Measurements from ENCODE around the gene CC2D2A. TPM values are rescaled to one million over a fixed set of nuclear protein-coding genes. Genes with fewer than 3 reads are reported as not detected.

Gene CC2D2A
- total RNA-seq, 1 experiment from 2014 or later: 11.8 TPM

DNA sequence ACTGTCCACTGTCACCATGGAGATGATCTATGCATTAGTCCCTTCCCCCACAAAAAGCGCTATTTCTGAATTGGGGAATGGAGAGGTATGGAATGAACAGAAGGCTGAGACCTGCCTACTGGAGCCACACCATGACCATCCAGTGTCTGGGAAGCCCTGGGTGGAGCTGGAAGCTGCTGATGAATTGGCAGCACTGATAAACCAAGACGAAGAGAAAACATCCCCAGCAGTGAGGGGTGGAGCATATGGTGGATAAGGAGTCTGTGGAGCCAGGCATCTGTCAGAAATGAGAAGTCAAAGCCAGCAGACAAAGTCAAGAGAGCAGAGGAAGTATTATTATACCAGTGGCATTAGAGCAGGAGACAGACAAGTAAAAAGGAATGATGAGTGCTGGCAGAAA, 13.2 kb downstream of the CC2D2A start:
- Mint-ChIP-seq H3K4me1 (ENCODE audit: low read depth, unreplicated experiment) (no peaks in the 10 kb centered on the region), H3K27ac (ENCODE audit: unreplicated experiment) (no peak overlapping the region), H3K36me3 (ENCODE audit: insufficient read depth, unreplicated experiment) (peaks cover 14% of the 10 kb centered on the region), H3K27me3 (ENCODE audit: unreplicated experiment) (no peaks in the 10 kb centered on the region), H3K9me3 (ENCODE audit: low read depth, unreplicated experiment) (peaks cover 4% of the 10 kb centered on the region), H3K4me3 (ENCODE audit: low read depth, unreplicated experiment) (no peak overlapping the region)
- no peak for DNase-seq
- TF ChIP-seq, protein P1, sequence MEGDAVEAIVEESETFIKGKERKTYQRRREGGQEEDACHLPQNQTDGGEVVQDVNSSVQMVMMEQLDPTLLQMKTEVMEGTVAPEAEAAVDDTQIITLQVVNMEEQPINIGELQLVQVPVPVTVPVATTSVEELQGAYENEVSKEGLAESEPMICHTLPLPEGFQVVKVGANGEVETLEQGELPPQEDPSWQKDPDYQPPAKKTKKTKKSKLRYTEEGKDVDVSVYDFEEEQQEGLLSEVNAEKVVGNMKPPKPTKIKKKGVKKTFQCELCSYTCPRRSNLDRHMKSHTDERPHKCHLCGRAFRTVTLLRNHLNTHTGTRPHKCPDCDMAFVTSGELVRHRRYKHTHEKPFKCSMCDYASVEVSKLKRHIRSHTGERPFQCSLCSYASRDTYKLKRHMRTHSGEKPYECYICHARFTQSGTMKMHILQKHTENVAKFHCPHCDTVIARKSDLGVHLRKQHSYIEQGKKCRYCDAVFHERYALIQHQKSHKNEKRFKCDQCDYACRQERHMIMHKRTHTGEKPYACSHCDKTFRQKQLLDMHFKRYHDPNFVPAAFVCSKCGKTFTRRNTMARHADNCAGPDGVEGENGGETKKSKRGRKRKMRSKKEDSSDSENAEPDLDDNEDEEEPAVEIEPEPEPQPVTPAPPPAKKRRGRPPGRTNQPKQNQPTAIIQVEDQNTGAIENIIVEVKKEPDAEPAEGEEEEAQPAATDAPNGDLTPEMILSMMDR (IDR thresholded peaks at IDR 0.05; ENCODE audit: unreplicated experiment): no peak
- CTCF ChIA-PET: no interaction called here
- intact Hi-C loops (cut with micrococcal nuclease; ENCODE audit: unreplicated experiment): no loop called here
- no TSS peak for BruUV-seq (replicated peaks)

DNA sequence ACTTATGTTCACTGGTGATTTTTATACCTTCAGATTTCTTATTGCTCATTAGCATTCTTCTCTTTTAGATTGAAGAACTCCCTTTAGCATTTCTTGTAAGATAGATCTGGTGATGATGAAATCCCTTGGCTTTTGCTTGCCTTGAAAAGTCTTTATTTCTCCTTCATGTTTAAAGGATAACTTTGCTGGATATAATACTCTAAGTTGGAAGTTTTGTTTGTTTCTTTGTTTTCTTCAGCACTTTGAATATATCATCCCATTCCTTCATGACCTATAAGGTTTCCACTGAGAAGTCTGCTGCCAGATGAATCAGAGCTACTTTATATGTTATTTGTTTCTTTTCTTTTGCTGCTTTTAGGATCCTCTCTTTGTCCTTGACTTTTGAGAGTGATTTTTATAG, 18.5 kb downstream of the CC2D2A start:
- Mint-ChIP-seq H3K4me3 (ENCODE audit: low read depth, unreplicated experiment) (no peak overlapping the region), H3K9me3 (ENCODE audit: low read depth, unreplicated experiment) (peaks cover 5% of the 10 kb centered on the region), H3K36me3 (ENCODE audit: insufficient read depth, unreplicated experiment) (peaks cover 5% of the 10 kb centered on the region), H3K27ac (ENCODE audit: unreplicated experiment) (no peak overlapping the region), H3K27me3 (ENCODE audit: unreplicated experiment) (no peaks in the 10 kb centered on the region), H3K4me1 (ENCODE audit: low read depth, unreplicated experiment) (peaks cover 20% of the 10 kb centered on the region)
- TF ChIP-seq, protein P1 (IDR thresholded peaks at IDR 0.05; ENCODE audit: unreplicated experiment): no peak
- no TSS peak for BruUV-seq (replicated peaks)
- CTCF ChIA-PET: no interaction called here
- DNase-seq: no peak
- intact Hi-C loops (cut with micrococcal nuclease; ENCODE audit: unreplicated experiment): no loop called here

DNA sequence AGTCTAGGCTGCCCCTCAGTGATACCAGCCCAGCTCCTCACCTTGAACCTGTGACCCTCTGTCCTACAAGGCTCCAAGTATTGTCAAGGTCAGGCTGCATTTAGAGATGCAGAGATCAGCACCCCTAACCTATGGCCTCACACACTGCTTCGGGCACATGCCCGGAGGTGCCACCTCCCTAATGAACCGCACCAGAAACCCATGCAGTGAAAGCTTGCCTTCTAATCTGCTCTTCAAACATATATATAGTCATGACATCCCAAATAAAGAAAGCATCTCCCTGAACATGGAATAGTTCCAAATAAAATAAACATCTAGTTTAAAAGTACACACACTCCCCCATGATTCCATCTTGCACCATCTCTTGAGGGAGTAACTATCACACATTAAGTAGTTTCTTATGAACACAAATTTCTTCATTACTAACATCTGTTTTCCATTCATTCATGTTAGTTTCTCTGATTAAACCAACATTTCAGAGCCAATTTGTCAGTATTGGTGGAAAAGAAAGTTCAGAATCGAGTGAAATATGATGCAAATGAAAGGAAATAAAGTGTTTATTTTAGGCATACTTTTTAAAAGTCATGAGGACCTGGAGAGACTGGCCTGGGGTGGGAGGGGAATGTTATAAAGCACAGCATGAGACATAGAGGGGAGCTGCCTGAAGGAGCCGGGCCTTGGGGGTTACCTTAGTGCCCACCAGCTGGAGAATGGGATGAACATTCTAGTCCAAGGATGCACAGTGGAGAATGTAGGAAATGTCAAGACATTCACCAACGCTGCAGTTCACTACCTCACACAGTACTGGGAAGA, 19.2 kb downstream of the CC2D2A start:
- TF ChIP-seq, protein P1 (IDR thresholded peaks at IDR 0.05; ENCODE audit: unreplicated experiment): no peak
- H3K36me3 Mint-ChIP-seq (ENCODE audit: insufficient read depth, unreplicated experiment): peaks cover 5% of the 10 kb centered on the region
- no peak for DNase-seq
- H3K4me1 Mint-ChIP-seq (ENCODE audit: low read depth, unreplicated experiment): peaks cover 20% of the 10 kb centered on the region
- no TSS peak for BruUV-seq (replicated peaks)
- H3K4me3 Mint-ChIP-seq (ENCODE audit: low read depth, unreplicated experiment): no peak overlapping the region
- peaks cover 5% of the 10 kb centered on the region for H3K9me3 Mint-ChIP-seq (ENCODE audit: low read depth, unreplicated experiment)
- H3K27ac Mint-ChIP-seq (ENCODE audit: unreplicated experiment): no peak overlapping the region
- H3K27me3 Mint-ChIP-seq (ENCODE audit: unreplicated experiment): no peaks in the 10 kb centered on the region
- CTCF ChIA-PET: no interaction called here
- intact Hi-C loops (cut with micrococcal nuclease; ENCODE audit: unreplicated experiment): no loop called here

DNA sequence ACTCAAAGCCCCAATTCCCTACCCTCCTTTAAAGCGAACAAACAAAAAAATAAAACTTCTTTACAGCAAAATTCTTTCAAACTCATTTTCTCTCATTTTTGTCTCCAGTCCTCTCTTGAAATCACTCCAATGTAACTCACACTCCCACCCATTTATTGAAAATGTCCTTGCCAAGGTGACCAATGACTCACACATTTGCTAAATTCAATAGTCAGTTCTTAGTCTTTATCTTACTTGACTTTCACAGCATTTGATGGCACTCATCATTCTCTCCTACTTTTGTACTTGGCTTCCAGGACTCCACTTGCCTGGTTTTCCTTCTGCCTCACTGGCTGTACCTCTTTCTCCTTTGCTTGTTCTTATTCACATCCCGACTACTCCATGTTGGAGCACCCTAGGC, 19.9 kb downstream of the CC2D2A start:
- H3K4me1 Mint-ChIP-seq (ENCODE audit: low read depth, unreplicated experiment): peaks cover 20% of the 10 kb centered on the region
- no TSS peak for BruUV-seq (replicated peaks)
- intact Hi-C loops (cut with micrococcal nuclease; ENCODE audit: unreplicated experiment): no loop called here
- no peaks in the 10 kb centered on the region for H3K27me3 Mint-ChIP-seq (ENCODE audit: unreplicated experiment)
- H3K9me3 Mint-ChIP-seq (ENCODE audit: low read depth, unreplicated experiment): peaks cover 5% of the 10 kb centered on the region
- TF ChIP-seq, protein P1 (IDR thresholded peaks at IDR 0.05; ENCODE audit: unreplicated experiment): no peak
- no peak overlapping the region for H3K4me3 Mint-ChIP-seq (ENCODE audit: low read depth, unreplicated experiment)
- H3K36me3 Mint-ChIP-seq (ENCODE audit: insufficient read depth, unreplicated experiment): peaks cover 5% of the 10 kb centered on the region
- no peak for DNase-seq
- no peak overlapping the region for H3K27ac Mint-ChIP-seq (ENCODE audit: unreplicated experiment)
- CTCF ChIA-PET: no interaction called here

All from Calu3 (cell line).